ENCODE data around the gene TRIM29. TPM values are rescaled to one million over a fixed set of nuclear protein-coding genes. Genes with fewer than 3 reads are reported as not detected.

The TRIM29 gene
- total RNA-seq, 1 donor from 2014 or later = 1.1 TPM

DNA sequence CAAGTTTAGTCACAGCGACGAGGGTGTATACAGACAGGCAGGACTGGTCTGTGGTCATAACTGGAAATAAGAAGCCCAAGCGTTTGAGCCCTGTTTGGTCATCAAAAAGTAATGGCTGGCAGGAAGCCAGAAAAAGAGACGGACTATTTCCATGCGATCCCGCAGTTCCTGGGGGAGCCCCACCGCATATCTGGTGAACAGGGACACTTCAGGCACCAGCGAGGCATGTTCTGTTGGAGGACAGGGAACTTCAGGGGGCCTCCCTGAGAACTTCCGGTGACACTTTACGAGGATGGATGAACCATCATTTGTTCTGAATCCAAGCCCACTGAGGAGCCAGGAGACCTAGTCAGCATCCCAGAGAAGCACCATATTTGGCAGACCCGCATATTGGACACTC, 29.7 kb upstream of the TRIM29 start:
- FAIRE-seq = no peak

DNA sequence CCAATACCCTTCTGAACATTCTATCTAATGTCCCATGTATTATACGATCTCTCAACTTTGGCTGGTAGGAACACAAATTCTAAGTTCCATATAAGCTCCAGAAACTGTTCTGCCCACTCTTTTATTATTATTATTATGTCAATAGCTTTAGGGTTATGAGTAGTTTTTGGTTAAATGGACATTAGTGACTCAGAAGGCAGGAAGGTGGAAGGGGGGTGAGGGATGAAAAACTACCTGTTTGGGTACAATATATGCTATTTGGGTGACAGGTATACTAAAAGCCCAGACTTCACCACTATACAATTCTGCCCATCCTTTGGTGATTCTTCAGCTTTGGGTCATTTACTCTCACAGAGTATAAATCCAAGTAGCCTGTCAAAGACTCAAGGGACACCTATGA, 22.5 kb upstream of the TRIM29 start:
- no peak for FAIRE-seq
- TF ChIP-seq EZH2 (IDR thresholded peaks at IDR 0.05; ENCODE audit: insufficient read depth, low read length) = no peak
- TF ChIP-seq, protein P1, sequence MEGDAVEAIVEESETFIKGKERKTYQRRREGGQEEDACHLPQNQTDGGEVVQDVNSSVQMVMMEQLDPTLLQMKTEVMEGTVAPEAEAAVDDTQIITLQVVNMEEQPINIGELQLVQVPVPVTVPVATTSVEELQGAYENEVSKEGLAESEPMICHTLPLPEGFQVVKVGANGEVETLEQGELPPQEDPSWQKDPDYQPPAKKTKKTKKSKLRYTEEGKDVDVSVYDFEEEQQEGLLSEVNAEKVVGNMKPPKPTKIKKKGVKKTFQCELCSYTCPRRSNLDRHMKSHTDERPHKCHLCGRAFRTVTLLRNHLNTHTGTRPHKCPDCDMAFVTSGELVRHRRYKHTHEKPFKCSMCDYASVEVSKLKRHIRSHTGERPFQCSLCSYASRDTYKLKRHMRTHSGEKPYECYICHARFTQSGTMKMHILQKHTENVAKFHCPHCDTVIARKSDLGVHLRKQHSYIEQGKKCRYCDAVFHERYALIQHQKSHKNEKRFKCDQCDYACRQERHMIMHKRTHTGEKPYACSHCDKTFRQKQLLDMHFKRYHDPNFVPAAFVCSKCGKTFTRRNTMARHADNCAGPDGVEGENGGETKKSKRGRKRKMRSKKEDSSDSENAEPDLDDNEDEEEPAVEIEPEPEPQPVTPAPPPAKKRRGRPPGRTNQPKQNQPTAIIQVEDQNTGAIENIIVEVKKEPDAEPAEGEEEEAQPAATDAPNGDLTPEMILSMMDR (IDR thresholded peaks at IDR 0.05; ENCODE audit: insufficient read depth, low read depth, low read length) = no peak
- DNase-seq (ENCODE audit: low read depth) = no peak
- no peak overlapping the region for H3K9ac ChIP-seq (ENCODE audit: low read length)
- H3K4me2 ChIP-seq (ENCODE audit: low read length) = no peak overlapping the region
- no peak overlapping the region for H3K4me3 Mint-ChIP-seq (ENCODE audit: unreplicated experiment)
- H3K79me2 ChIP-seq (ENCODE audit: insufficient read depth, low read length) = no peaks in the 10 kb centered on the region
- H3K4me1 Mint-ChIP-seq (ENCODE audit: low read depth, unreplicated experiment) = no peaks in the 10 kb centered on the region
- H3K9me3 Mint-ChIP-seq (ENCODE audit: unreplicated experiment) = peaks cover 8% of the 10 kb centered on the region
- H3K27me3 Mint-ChIP-seq (ENCODE audit: low read depth, unreplicated experiment) = peaks cover 9% of the 10 kb centered on the region
- no peak overlapping the region for H3K4me3 ChIP-seq (ENCODE audit: insufficient read depth, low read depth, low read length)
- H3K27ac ChIP-seq (ENCODE audit: low read depth, low read length) = no peak overlapping the region
- H3K4me1 ChIP-seq (ENCODE audit: insufficient read depth, low read length) = no peaks in the 10 kb centered on the region
- H3K27me3 ChIP-seq (ENCODE audit: insufficient read depth, low read length) = peaks cover 6% of the 10 kb centered on the region
- H4K20me1 ChIP-seq (ENCODE audit: insufficient read depth, low read length) = no peaks in the 10 kb centered on the region
- no peak overlapping the region for H3K27ac Mint-ChIP-seq (ENCODE audit: unreplicated experiment)
- H3K9me3 ChIP-seq (ENCODE audit: insufficient read depth, low read depth, low read length) = no peaks in the 10 kb centered on the region
- no peaks in the 10 kb centered on the region for H3K36me3 ChIP-seq (ENCODE audit: insufficient read depth, low read length)
- H2AFZ ChIP-seq (ENCODE audit: low read depth, low read length) = no peak overlapping the region
- no peaks in the 10 kb centered on the region for H3K36me3 Mint-ChIP-seq (ENCODE audit: low read depth, unreplicated experiment)

More for the DNA sequence above, 29.7 kb upstream of the TRIM29 start:
- Histone ChIP-seq H3K4me3 (ENCODE audit: insufficient read depth, low read depth, low read length) (no peak overlapping the region), H3K27ac (ENCODE audit: low read depth, low read length) (no peak overlapping the region), H3K4me1 (ENCODE audit: insufficient read depth, low read length) (no peaks in the 10 kb centered on the region), H3K27me3 (ENCODE audit: insufficient read depth, low read length) (peaks cover 30% of the 10 kb centered on the region), H3K9me3 (ENCODE audit: insufficient read depth, low read depth, low read length) (no peaks in the 10 kb centered on the region), H2AFZ (ENCODE audit: low read depth, low read length) (no peak overlapping the region), H3K9ac (ENCODE audit: low read length) (no peak overlapping the region), H3K36me3 (ENCODE audit: insufficient read depth, low read length) (no peaks in the 10 kb centered on the region), H3K79me2 (ENCODE audit: insufficient read depth, low read length) (no peaks in the 10 kb centered on the region), H4K20me1 (ENCODE audit: insufficient read depth, low read length) (no peaks in the 10 kb centered on the region), H3K4me2 (ENCODE audit: low read length) (no peak overlapping the region)
- H3K27ac Mint-ChIP-seq (ENCODE audit: unreplicated experiment) = no peak overlapping the region
- no peaks in the 10 kb centered on the region for H3K36me3 Mint-ChIP-seq (ENCODE audit: low read depth, unreplicated experiment)
- peaks cover 56% of the 10 kb centered on the region for H3K27me3 Mint-ChIP-seq (ENCODE audit: low read depth, unreplicated experiment)
- DNase-seq (ENCODE audit: low read depth) = no peak
- no peaks in the 10 kb centered on the region for H3K9me3 Mint-ChIP-seq (ENCODE audit: unreplicated experiment)
- TF ChIP-seq, protein P1 (IDR thresholded peaks at IDR 0.05; ENCODE audit: insufficient read depth, low read depth, low read length) = no peak
- no peak for TF ChIP-seq EZH2 (IDR thresholded peaks at IDR 0.05; ENCODE audit: insufficient read depth, low read length)
- no peak overlapping the region for H3K4me3 Mint-ChIP-seq (ENCODE audit: unreplicated experiment)
- no peaks in the 10 kb centered on the region for H3K4me1 Mint-ChIP-seq (ENCODE audit: low read depth, unreplicated experiment)

DNA sequence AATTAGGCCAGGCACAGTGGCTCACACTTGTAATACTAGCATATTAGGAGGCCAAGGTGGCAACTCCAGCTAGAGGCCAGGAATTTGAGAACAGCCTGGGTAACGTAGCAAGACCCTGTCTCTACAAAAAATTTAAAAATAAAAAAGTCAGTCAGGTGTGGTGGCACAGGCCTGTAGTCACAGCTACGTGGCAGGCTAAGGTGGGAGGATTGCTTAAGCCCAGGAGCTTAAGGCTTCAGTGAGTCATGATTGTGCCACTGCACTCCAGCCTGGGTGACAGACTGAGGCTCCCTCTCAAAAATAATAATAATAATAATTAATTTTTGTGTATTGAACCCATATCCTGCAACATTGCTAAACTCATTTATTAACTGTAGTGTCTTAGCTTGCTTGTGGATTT, 15.3 kb upstream of the TRIM29 start:
- H3K9ac ChIP-seq (ENCODE audit: low read length) = no peak overlapping the region
- H3K27ac Mint-ChIP-seq (ENCODE audit: unreplicated experiment) = no peak overlapping the region
- peaks cover 21% of the 10 kb centered on the region for H3K9me3 Mint-ChIP-seq (ENCODE audit: unreplicated experiment)
- no peak overlapping the region for H3K4me3 ChIP-seq (ENCODE audit: insufficient read depth, low read depth, low read length)
- H3K27me3 ChIP-seq (ENCODE audit: insufficient read depth, low read length) = peaks cover 12% of the 10 kb centered on the region
- no peaks in the 10 kb centered on the region for H3K9me3 ChIP-seq (ENCODE audit: insufficient read depth, low read depth, low read length)
- H3K4me3 Mint-ChIP-seq (ENCODE audit: unreplicated experiment) = no peak overlapping the region
- no peaks in the 10 kb centered on the region for H3K36me3 Mint-ChIP-seq (ENCODE audit: low read depth, unreplicated experiment)
- H3K36me3 ChIP-seq (ENCODE audit: insufficient read depth, low read length) = no peaks in the 10 kb centered on the region
- H2AFZ ChIP-seq (ENCODE audit: low read depth, low read length) = no peak overlapping the region
- no peaks in the 10 kb centered on the region for H3K4me1 ChIP-seq (ENCODE audit: insufficient read depth, low read length)
- H3K79me2 ChIP-seq (ENCODE audit: insufficient read depth, low read length) = no peaks in the 10 kb centered on the region
- FAIRE-seq (no peak), DNase-seq (ENCODE audit: low read depth) (no peak)
- H3K4me1 Mint-ChIP-seq (ENCODE audit: low read depth, unreplicated experiment) = no peaks in the 10 kb centered on the region
- H3K27ac ChIP-seq (ENCODE audit: low read depth, low read length) = no peak overlapping the region
- TF ChIP-seq, protein P1 (IDR thresholded peaks at IDR 0.05; ENCODE audit: insufficient read depth, low read depth, low read length) = no peak
- no peak for TF ChIP-seq EZH2 (IDR thresholded peaks at IDR 0.05; ENCODE audit: insufficient read depth, low read length)
- no peaks in the 10 kb centered on the region for H4K20me1 ChIP-seq (ENCODE audit: insufficient read depth, low read length)
- H3K4me2 ChIP-seq (ENCODE audit: low read length) = no peak overlapping the region
- H3K27me3 Mint-ChIP-seq (ENCODE audit: low read depth, unreplicated experiment) = peaks cover 26% of the 10 kb centered on the region
